ENCODE measurements around the gene STUB1.

DNA sequence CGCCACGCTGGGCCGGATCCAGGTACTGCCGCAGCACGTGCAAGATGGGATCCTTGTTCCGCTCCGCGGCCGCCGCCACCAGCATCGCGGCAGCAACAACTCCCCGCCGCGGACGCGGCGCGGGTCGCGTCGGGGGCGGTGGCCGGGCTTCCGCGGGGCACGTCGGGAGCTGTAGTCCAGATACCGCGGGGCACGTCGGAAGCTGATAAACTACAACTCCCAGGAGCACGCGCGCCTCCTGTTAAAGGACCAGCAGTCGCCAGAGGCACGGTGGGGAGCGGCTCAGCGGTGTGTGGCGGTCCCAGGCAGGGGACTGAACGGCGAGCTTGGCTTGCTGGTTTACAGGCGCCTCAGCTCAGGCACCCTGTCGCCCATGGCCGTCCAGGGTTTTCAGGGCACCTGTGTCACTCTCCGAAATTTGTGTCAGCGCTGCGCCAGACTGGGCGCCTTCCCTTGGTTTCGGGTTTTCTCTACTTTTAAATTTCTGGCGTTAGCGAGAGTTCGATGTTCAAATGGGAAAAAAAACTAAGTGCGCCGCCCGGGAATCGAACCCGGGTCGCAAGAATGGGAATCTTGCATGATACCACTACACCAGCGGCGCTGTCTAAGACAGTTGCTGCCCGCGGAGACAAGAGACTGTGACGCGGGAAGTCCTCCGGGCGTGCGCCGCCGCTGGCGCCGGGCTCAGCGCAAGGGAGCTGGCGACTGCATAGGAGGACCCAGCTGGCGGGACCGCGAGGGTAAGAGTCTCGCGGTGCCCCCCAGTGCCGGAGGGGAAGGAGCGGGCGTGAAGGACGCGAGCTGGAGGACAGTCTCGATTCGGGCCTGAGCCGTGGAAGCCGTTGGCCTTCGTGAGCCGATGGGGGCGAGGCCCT is 43.8 kb upstream of the STUB1 start, which contains the start of gene METTL26:
- TF ChIP-seq, protein P1, sequence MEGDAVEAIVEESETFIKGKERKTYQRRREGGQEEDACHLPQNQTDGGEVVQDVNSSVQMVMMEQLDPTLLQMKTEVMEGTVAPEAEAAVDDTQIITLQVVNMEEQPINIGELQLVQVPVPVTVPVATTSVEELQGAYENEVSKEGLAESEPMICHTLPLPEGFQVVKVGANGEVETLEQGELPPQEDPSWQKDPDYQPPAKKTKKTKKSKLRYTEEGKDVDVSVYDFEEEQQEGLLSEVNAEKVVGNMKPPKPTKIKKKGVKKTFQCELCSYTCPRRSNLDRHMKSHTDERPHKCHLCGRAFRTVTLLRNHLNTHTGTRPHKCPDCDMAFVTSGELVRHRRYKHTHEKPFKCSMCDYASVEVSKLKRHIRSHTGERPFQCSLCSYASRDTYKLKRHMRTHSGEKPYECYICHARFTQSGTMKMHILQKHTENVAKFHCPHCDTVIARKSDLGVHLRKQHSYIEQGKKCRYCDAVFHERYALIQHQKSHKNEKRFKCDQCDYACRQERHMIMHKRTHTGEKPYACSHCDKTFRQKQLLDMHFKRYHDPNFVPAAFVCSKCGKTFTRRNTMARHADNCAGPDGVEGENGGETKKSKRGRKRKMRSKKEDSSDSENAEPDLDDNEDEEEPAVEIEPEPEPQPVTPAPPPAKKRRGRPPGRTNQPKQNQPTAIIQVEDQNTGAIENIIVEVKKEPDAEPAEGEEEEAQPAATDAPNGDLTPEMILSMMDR (conservative IDR thresholded peaks at IDR 0.05 in 1 of 2, IDR thresholded peaks at IDR 0.05 in 1 of 2; ENCODE audit: low read depth in 1 of 2, low read length in 2 of 2): no peak
- TF ChIP-seq EZH2 (IDR thresholded peaks at IDR 0.05; ENCODE audit: low read length, missing control alignments): no peak

Data from fibroblast of lung (primary cell).